ENCODE results near the gene BATF3.

DNA sequence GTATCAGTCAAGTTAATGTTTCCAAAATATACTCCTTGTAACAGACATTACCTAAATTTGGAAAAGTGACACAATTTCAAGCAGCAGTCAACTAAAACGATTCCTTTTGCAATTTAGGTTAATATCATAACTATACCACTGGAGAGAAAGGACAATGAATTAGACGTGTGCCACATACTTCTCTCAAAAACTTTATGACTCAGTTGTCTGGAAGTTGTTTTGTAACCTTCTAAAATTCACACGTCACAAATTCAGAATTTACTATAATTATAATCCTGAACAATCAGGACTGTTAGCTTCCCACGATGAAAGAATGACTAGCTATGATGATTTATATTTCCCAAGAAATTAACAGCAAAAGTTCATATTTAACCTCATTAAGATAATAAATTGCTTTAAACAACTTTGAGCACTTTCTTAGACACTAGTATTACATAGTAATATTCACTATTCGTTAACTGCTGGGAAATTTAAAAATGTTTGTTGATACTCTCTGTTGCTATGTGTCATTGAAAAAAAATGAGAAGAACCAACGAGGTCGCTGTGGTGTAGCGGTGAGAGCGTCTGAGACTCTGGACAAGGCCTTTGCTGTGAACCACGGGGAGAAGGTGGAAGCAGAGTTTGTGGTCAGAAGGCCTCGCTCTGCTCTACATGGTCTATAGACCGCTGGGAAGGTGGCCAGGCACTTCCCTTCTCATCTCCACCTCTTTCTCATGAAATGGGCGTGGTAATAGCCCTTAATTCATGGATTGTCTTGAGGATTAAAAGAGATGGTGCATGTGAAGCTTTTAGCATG lies 27.9 kb upstream of the BATF3 start:
- TF ChIP-seq, protein P1, sequence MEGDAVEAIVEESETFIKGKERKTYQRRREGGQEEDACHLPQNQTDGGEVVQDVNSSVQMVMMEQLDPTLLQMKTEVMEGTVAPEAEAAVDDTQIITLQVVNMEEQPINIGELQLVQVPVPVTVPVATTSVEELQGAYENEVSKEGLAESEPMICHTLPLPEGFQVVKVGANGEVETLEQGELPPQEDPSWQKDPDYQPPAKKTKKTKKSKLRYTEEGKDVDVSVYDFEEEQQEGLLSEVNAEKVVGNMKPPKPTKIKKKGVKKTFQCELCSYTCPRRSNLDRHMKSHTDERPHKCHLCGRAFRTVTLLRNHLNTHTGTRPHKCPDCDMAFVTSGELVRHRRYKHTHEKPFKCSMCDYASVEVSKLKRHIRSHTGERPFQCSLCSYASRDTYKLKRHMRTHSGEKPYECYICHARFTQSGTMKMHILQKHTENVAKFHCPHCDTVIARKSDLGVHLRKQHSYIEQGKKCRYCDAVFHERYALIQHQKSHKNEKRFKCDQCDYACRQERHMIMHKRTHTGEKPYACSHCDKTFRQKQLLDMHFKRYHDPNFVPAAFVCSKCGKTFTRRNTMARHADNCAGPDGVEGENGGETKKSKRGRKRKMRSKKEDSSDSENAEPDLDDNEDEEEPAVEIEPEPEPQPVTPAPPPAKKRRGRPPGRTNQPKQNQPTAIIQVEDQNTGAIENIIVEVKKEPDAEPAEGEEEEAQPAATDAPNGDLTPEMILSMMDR (conservative IDR thresholded peaks at IDR 0.05; ENCODE audit: low read length): no peak
- TF ChIP-seq EZH2phosphoT487 (IDR thresholded peaks at IDR 0.05; ENCODE audit: borderline replicate concordance): no peak
